ENCODE results near the gene MAU2.
A peak's percentile ranks its signal among the peaks of the same experiment; 100 is the strongest.

The MAU2 gene, protein sequence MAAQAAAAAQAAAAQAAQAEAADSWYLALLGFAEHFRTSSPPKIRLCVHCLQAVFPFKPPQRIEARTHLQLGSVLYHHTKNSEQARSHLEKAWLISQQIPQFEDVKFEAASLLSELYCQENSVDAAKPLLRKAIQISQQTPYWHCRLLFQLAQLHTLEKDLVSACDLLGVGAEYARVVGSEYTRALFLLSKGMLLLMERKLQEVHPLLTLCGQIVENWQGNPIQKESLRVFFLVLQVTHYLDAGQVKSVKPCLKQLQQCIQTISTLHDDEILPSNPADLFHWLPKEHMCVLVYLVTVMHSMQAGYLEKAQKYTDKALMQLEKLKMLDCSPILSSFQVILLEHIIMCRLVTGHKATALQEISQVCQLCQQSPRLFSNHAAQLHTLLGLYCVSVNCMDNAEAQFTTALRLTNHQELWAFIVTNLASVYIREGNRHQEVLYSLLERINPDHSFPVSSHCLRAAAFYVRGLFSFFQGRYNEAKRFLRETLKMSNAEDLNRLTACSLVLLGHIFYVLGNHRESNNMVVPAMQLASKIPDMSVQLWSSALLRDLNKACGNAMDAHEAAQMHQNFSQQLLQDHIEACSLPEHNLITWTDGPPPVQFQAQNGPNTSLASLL

DNA sequence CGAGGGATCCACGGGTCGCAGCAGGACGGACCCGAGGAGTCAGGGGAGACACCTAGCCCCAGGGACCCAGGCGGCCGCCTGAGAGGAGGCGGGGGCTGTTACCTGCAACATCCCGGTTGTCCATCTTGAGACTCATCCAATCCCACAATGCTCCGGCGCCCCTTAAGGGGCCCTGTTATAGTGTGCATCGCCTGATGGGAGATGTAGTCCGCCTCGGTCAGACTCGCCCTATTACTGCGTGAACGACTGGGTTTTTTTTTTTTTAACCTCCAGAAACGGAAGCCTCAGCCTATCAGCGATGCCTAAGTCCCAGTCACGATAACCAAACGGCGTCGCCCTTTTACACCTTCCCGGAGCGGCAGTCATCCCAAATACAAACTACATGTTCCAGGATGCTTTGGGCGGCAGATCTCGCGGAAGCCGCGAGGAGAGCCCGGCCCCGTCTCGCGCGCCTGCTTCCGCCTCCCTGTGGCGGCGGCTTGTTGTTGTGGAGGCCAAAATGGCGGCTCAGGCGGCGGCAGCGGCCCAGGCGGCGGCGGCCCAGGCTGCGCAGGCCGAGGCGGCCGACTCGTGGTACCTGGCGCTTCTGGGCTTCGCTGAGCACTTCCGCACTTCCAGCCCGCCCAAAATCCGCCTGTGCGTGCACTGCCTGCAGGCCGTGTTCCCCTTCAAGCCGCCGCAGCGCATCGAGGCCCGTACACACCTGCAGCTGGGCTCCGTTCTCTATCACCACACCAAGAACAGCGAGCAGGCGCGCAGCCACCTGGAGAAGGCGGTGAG, at the start of gene MAU2, which contains the start of gene SUGP1:
Gene MAU2, plus strand, starts transcription at position 469 of the 780 bp plus-strand sequence. Its CDS starts 31 bp downstream, at position 500.
Gene SUGP1, minus strand, starts transcription at position 149 of the 780 bp plus-strand sequence. Its CDS starts 13 bp downstream, at position 136.
- peak; percentile 65 to 68 for DNase-seq (ENCODE audit: low read depth in 2 of 2)

DNA sequence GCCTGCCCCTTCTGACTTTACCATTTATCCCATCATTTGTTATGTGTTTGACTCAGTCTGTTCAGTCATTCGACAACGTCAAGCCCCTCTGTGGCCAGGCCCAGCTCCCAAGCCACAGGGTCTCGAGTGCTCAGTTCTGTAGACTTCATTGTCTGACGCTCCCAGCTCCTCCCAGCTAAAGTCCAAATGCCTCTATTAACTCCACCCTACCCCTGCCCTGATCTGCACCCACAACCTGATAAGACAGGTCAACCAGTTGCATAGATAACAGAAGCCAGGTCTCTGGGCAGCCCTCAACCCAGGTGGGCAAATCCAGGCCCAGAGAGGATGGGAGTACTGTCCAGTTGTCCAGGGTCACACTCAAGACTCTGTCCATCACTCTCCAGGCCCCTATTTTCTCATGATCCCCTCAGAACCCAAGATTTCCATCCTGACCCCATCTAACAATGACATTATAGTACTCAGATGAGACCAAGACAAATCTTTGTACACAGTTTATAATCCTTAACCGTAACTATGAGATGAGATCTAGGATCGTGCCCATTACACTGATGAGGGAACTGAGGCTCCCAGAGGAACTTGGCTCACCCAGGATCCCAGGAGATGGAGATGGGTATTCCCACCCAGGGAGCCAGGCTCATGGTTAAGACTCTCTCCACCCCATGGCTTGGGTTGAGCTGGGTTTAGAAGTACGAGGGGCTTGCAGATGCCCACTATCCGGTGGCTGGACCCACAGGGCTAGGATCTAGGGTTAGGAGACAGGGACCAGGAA, 48.6 kb upstream of the MAU2 start:
- DNase-seq (ENCODE audit: low read depth in 2 of 2) = no peak

DNA sequence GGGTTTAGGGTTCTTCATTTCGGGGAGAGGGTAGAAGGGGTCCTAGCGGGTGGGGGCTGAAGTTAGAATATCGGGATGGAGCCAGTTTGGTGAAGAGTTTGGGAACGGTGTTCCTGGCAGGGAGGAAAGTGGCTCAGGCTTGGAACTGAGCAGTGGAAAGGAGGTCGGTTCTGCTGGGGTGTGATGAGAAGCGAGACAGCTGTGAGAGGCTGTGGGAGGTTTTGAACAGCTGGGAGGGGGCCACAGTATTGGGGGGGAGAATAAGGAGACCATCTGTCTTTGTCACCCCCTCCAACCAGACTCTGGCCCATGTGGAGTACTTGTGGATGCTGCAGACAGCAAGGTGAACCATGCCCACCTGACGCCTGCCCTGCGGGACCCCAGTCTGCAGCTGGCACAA, 46.5 kb upstream of the MAU2 start:
- DNase-seq (ENCODE audit: low read depth in 2 of 2) = no peak

DNA sequence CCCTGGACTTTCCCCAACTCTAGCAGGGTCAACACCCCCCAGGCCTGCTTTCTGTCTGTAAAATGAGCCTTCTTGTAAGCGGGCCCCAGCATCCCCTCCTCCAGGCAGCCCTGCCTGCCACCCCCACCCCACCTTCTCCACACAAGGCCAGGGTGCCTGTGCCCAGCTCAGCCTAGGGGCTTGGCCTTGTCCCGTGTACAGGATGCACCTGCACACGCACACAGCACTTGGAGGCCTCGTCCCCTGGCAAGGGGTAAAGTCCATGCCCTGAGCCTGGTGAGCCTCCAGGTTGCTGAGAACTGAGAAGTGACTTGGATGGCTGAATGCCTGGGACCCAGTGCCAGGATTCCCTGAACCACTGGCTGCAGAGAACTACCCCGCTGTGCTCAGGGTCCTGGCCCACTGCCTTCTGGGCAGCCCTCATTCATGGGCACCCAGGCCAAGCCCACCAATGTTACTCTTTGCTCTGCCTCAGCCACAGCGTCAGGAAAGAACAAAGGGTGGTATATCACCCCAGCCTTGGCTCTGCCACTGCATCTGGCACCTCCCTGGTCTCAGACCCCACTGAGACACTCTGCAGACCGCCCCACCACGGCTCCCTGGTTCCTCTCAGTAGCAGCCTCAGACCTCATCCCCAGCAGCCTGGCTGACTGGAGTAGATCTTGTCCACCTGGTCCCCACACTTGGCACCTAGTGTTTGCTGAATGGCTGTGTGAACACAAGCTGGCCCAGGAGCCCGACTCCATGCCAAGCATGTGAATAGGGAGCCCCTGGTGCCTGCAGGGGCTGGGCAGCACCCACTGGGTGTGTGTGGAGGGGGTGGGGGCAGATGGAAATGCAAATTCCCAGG, 45.7 kb upstream of the MAU2 start:
- no peak for DNase-seq (ENCODE audit: low read depth in 2 of 2)

DNA sequence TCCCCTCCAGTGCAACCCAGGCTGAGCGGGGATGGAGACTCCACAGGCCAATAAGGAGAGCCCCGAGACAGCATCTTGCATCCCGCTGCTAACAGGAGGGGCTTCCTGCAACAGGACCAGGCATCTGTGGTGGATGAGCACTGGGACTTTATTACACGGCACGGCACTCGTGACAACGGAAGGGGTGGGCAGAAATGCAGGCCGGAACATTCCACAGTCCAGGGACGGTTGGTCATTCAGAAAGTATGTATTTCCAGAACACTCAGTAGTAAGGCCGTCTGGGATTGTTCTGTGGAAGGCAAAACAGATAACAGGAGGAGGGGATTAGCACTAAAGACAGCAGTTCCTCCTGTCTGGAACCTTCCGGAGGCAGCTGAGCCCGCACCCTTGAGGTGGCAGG, 44.2 kb upstream of the MAU2 start:
- no peak for DNase-seq (ENCODE audit: low read depth in 2 of 2)

DNA sequence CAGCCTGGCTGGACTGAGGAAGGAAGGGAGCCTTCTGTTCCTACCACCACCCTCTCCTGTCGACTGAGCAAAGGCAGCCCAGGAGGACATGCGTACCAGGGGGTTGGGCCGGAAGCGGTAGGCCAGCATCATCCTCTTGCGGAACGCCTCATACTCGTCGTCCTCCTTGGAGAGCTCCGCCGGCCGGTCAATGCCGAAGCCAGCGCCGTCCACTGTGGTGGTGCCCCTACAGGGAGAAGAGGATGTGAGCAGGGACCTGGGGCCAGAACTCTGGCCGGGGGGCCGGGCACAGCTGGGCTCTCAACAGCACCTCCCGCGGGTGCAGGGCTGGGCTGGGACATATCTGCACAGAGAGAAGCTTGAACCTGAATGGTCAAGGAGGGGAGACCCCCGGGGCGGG, 43.8 kb upstream of the MAU2 start:
- no peak for DNase-seq (ENCODE audit: low read depth in 2 of 2)

DNA sequence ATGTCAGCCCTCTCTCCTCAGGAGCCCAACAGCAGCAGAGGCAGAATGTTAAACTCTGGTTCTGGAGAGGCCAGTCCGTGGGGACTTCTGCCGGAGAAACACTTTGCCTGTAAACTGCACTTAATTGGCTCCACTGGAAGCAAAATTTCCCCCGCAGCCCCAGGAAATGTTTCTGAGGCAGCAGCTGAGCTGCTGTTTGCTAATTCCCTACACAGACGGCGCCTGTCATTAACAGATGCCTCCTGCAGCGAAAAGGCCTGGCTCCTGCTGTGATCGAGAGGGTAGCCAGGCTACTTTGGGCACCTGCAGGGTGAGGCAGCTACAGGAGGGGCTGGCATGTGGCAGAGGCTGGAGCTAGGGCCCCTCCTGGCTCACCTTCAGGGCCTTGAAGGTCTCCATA, 42.3 kb upstream of the MAU2 start:
- DNase-seq (ENCODE audit: low read depth in 2 of 2) = no peak

DNA sequence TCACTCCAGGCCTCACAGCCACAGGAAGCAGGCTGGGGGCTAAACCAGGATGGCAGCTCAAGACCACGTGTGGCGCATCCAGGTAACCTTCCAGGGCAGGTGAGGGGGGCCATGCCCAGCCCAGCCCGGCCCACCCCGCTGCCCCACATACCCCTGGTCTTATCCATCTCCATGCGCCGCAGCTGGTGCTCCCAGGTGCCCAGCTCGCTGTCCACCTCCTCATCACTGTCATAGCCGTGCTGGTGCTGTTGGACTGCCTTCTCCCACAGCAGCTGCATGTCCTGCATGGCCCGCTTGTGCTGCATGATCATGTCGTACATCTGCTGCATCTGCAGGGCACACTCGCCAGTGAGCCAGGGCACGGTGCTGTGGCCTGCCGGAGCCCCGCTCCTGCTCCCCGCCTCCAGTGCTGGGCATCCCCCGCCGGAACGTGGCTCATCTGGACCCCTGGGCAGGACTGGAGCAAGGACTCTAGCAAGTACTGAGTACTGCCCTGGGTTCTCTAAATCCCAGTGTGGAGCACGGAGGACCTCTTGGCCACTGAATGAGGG, 41.5 kb upstream of the MAU2 start:
- DNase-seq (ENCODE audit: low read depth in 2 of 2) = no peak

DNA sequence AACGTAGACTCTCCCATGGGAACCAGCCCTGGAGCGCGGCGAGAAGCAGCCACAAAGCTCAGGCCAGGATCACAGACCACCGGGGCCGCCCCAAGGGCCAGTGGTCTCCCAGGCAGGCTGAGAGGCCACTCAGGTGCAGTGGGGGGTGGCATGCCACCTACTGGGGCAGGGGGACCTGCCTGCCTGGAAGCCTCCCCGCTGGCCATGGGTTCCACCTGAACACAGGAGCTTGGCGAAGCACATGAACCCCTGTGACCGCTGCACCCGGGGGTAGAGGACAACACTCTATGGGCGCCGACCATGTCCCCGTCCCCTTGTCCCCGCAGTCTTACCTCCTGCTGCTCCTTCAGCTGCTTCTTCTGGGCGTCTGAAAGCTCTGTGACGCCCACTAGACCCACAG, 40.8 kb upstream of the MAU2 start:
- DNase-seq (ENCODE audit: low read depth in 2 of 2) = no peak

DNA sequence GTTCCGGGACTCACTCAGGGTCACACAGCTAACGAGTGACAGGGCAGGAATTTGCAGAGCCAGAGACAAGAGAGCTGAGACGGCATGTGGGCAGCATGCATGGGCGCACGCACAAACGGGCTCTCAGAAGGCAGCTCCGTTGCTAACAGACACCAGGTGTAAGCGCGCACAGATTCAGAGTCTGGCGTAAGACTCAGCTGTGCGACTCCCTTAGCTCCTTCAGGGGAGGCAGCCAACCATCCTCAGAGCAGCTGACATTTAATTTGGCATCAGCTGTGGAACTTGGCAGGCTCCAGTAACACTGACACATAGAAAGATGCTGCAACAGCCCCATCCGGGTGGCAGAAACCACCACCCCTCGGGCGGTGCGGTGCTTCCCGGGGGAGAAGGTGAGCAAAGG, 40.1 kb upstream of the MAU2 start:
- DNase-seq (ENCODE audit: low read depth in 2 of 2) = no peak

DNA sequence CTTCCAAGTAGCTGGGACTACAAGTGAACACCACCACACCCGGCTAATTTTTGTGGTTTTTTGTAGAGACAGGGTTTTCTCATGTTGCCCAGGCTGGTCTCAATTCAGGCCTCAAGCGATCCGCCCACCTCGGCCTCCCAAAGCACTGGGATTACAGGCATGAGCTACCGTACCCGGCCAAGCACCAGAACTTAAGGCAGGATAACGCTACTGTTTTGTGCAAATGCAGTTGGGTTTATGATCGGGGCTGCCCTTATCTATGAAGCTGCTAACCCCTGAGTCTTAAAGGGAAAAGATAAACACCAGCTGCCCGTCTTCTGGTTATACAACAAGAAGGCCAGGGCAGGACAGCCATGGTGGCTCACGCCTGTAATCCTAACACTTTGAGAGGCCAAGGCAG, 34.9 kb upstream of the MAU2 start:
- DNase-seq (ENCODE audit: low read depth in 2 of 2) = no peak

DNA sequence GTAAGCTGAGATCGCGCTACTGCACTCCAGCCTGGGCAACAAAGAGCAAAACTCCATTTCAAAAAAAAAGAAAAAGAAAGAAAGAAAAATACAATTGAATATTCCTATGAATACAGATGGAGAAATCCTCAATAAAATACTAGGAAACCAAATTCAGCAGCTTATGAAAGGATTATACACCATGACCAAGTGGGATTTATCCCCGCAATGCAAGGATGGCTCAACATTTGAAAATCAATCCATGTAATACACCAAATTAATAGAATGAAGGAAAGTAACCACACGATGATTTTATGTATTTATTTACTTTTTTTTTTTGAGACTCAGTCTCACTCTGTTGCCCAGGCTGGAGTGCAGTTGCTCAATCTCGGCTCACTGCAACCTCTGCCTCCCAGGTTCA, 28.0 kb upstream of the MAU2 start:
- DNase-seq (ENCODE audit: low read depth in 2 of 2) = no peak

DNA sequence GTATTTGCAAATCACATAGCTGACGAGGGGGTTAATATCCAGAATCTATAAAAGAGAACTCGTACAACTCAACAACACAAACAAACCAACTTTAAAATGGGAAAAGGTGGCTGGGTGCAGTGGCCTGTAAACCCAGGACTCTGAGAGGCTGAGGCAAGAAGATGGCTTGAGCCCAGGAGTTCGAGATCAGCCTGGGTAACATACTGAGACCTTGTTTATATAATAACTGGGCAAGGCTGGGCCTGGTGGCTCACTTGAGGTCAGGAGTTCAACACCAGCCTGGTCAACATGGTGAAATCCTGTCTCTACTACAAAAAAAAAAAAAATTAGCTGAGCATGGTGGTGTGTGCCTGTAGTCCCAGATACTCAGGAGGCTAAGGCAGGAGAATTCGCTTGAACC, 25.7 kb upstream of the MAU2 start:
- DNase-seq (ENCODE audit: low read depth in 2 of 2) = no peak

DNA sequence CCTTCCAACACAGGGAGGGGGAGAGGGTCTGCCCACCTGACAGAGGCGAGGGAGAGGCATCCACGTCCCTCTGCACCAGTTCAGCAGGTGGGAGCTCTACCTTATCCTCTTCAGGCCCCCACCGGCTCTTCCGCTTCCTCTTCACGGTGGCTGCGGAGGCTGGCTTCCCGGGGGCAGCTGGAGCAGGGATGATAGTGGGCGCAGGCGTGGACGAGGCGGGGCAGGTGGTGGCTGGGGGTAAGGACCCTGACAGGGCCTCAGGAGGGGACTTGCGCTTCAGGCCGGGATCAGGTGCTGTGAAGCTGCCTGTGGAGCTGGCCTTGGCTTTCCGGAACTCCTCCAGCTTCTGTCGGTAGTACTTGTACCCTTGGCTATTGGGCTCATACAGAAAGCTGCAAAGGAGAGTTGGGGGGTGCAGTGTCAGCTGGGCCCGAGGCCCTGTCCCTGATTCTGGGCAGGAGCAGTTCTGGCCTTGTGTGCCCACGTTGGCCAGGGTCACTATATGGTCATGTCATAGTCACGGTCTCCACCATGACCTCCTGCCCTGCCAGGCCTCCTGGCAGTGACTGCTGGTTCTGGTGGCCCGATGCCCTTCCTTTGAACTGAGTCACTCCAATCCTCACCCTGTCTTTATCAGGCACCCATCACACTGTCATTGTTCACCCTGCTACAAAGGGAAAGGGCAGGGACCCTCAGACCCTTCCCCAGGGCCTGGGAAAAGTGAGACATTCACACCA, 23.5 kb upstream of the MAU2 start:
- DNase-seq (ENCODE audit: low read depth in 2 of 2) = no peak

DNA sequence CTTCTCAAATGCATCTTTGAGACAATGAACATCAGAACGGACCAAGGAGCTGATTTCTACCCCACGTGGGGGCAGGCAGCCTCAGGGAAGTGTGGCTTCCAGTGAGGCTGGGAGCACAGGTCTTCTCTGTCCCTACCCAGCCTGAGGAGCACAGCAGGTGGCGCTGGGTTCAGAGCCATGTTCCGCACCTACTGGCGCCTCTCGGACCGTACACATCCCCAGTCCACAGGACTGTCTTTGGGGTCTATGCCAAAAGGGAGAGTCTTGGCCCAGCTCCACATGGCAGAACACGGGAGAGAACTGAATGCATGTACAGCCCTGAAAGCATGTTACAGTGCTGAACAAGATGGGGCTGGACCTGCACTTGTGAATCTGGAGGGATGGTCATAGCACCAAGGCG, 22.9 kb upstream of the MAU2 start:
- DNase-seq (ENCODE audit: low read depth in 2 of 2) = no peak

DNA sequence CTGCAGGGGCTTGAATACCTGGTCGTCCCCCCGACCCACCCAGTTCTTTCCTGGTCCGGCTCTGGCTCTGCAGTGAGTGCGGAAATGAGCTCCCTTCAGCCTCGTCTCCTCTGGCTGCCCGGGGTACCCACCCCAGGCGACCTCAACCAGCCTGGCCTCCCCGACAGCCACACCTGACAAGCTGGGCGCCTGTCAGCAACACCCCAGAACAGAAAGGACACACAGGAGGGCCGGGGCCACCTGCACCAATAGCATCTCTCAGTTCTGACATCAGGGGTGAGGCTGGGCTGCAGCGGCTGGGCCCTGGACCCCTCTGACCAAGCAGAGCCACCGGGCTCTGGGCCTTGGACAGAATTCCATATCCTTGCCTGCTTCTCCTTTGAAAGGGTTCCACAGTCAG, 20.0 kb upstream of the MAU2 start:
- DNase-seq (ENCODE audit: low read depth in 2 of 2) = no peak

DNA sequence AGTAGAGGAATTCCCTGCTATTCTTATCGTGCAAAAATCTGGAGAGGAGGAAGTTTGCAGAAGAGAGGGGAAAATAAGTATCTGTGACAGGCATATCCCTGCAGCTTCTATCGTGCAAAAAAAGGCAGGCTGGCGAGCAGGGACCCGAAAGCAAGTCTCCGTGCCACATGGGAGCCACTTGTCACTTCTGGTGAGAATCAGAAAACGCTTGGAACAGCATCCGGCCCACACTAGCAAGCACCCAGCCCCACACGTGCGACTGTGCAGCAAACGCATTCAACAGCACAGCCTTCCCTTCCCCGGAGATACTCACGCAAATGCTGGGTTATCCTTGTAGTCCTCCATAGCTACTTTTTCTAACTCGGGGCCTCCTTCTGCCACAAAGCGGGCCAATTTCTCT, 17.2 kb upstream of the MAU2 start:
- no peak for DNase-seq (ENCODE audit: low read depth in 2 of 2)

DNA sequence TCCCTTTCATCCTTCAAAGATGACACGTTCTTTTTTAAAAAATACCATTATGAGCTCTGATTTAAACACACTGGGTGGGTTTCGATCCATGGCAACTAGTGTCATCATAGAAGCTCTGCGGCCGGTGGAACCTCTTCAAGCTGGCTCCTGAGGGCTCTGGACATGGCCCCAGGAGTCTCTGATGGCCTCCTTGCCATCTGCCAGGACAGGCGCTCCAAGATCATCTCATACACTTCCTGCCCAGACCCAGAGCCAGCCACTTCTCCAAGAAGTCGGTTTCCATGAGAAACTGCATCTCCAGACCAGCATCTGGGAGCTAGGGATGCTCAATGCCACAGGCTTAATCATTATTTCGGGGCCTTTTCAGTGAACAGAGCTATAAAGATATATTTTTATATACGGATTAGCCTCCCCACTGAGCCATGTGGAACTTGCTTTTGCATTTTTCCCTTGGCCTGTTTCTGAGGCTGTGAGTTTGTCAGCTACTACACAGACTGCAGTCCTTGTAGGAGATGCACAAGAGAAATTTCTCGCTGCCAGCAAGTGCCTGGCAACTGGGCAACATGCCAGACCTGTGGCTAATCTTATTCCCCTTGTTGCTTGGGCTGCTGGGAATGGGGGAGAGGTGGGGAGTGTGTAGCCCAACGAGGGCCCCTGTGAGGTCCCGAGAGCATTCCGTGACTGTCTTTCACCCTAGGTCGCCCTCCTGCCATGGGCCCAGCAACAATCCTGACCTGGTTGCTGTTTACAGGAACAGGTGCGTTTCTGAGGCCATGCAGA, 16.3 kb upstream of the MAU2 start:
- DNase-seq (ENCODE audit: low read depth in 2 of 2) = no peak

DNA sequence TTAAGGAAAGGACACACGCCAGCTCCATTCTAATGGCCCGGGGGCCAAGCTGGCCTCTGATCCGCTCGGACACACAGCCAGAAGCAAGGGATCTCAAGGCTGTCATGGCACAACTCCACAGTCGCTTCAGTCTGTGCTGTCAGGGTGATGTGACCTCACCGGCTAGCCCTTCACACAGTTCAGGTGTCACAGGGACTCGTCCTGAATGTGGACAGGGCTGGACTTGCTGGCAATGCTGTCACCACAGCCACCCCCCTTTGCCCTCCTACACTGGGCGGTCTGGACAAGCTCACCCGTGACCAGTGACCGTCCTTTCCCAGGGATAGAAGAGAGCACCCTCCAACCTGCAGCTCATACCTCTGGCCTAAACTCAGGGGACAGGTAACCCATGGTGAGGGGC, 15.6 kb upstream of the MAU2 start:
- DNase-seq (ENCODE audit: low read depth in 2 of 2) = no peak
